Effector memory CD4-positive, alpha-beta T cell (primary cell): ENCODE data around the gene RPSA.

Experiments
- DNase-seq, 3 donors: peaks; one replicate each; pipeline ENCODE4 v3.0.0-alpha.2; 2020
- H3K27ac ChIP-seq: 2 replicates; pipeline ENCODE4 v1.7.0; 2013; ENCODE audit warnings: mild to moderate bottlenecking, low read length, moderate library complexity; ENCODE audit not compliant: insufficient read depth, poor library complexity, severe bottlenecking
- H3K27me3 ChIP-seq: replicated peaks from 2 replicates; pipeline ENCODE4 v1.7.0; 2013; ENCODE audit warnings: mild to moderate bottlenecking, low read length; ENCODE audit not compliant: insufficient read depth, control insufficient read depth, poor library complexity, severe bottlenecking
- H3K36me3 ChIP-seq: 2 replicates; pipeline ENCODE4 v1.7.0; 2013; ENCODE audit warnings: mild to moderate bottlenecking, low read length, moderate library complexity; ENCODE audit not compliant: control insufficient read depth, insufficient read depth
- H3K4me1 ChIP-seq: 2 replicates; pipeline ENCODE4 v1.7.0; 2013; ENCODE audit warnings: low read length, mild to moderate bottlenecking; ENCODE audit not compliant: control insufficient read depth, insufficient read depth, poor library complexity, severe bottlenecking
- H3K4me3 ChIP-seq: 2 replicates; pipeline ENCODE4 v1.7.0; 2013; ENCODE audit warnings: low read length, low read depth, mild to moderate bottlenecking; ENCODE audit not compliant: insufficient read depth, poor library complexity, severe bottlenecking
- H3K9me3 ChIP-seq: 2 replicates; pipeline ENCODE4 v1.7.0; 2013; ENCODE audit warnings: mild to moderate bottlenecking, low read length, moderate library complexity; ENCODE audit not compliant: control insufficient read depth

Gene RPSA

GRCh38 chr3:39388153-39388552 is 18.4 kb upstream of the RPSA start:
- H3K4me1 ChIP-seq, result peaks cover 21% of the 10 kb centered on the region

DNA sequence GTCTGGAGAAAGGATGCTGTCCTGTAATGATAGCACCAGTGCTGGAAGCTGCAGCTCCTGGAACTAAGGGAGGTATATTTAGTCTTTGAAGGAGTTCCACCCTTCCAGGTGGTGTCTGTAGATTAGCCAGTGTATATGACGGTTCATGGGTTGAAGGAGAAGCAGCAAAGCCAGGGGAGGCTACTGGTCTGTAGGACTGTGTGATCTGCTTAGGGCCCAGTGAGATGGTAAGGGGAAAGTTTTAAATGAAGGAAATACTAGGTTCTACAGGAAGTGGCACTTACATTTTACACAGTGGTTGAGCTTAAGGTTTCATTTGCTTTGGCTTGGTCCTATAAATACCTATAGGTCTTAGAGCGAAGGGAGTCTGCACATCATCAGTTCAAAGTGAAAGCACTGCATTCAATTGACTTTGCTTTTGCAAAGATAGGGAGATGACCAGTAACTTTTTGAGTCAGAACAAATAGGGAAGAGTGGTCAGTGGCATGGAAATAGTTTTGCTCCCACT is 17.7 kb upstream of the RPSA start:
- no peak overlapping the region for H3K4me3 ChIP-seq
- H3K27me3 ChIP-seq, result no peaks in the 10 kb centered on the region
- H3K9me3 ChIP-seq, result no peaks in the 10 kb centered on the region
- no peak overlapping the region for H3K27ac ChIP-seq
- H3K4me1 ChIP-seq, result peaks cover 18% of the 10 kb centered on the region
- DNase-seq, result no peak
- peaks cover 37% of the 10 kb centered on the region for H3K36me3 ChIP-seq

More at GRCh38 chr3:39388153-39388552, 18.4 kb upstream of the RPSA start:
- Histone ChIP-seq H3K27me3 (no peaks in the 10 kb centered on the region), H3K27ac (no peak overlapping the region), H3K4me3 (no peak overlapping the region), H3K36me3 (peaks cover 30% of the 10 kb centered on the region), H3K9me3 (no peaks in the 10 kb centered on the region)
- no peak for DNase-seq

- DNase-seq, result no peak
- peaks cover 51% of the 10 kb centered on the region for H3K36me3 ChIP-seq
- H3K4me3 ChIP-seq, result no peak overlapping the region
- no peaks in the 10 kb centered on the region for H3K27me3 ChIP-seq
- H3K27ac ChIP-seq, result no peak overlapping the region
- peaks cover 9% of the 10 kb centered on the region for H3K4me1 ChIP-seq
- no peaks in the 10 kb centered on the region for H3K9me3 ChIP-seq
Measured at GRCh38 chr3:39390181-39390580, 16.3 kb upstream of the RPSA start.

GRCh38 chr3:39396690-39397089 is 9.8 kb upstream of the RPSA start:
- no peaks in the 10 kb centered on the region for H3K4me1 ChIP-seq
- no peaks in the 10 kb centered on the region for H3K27me3 ChIP-seq
- peaks cover 63% of the 10 kb centered on the region for H3K36me3 ChIP-seq
- H3K9me3 ChIP-seq, result no peaks in the 10 kb centered on the region
- no peak overlapping the region for H3K27ac ChIP-seq
- DNase-seq, result no peak
- no peak overlapping the region for H3K4me3 ChIP-seq

GRCh38 chr3:39398700-39399099 is 7.8 kb upstream of the RPSA start:
- peaks cover 46% of the 10 kb centered on the region for H3K36me3 ChIP-seq
- DNase-seq, result no peak
- H3K4me1 ChIP-seq, result no peaks in the 10 kb centered on the region
- H3K4me3 ChIP-seq, result no peak overlapping the region
- H3K27me3 ChIP-seq, result no peaks in the 10 kb centered on the region
- no peaks in the 10 kb centered on the region for H3K9me3 ChIP-seq
- no peak overlapping the region for H3K27ac ChIP-seq

GRCh38 chr3:39401983-39402382 is 4.5 kb upstream of the RPSA start:
- no peak for DNase-seq

GRCh38 chr3:39404943-39405686 is 1.4 kb upstream of the RPSA start:
- Histone ChIP-seq H3K27me3 (no peaks in the 10 kb centered on the region), H3K4me3 (no peak overlapping the region), H3K36me3 (peaks cover 18% of the 10 kb centered on the region), H3K27ac (no peak overlapping the region), H3K9me3 (no peaks in the 10 kb centered on the region), H3K4me1 (peaks cover 20% of the 10 kb centered on the region)
- no peak for DNase-seq

More at GRCh38 chr3:39401983-39402382, 4.5 kb upstream of the RPSA start:
- H3K4me3 ChIP-seq, result no peak overlapping the region
- no peaks in the 10 kb centered on the region for H3K27me3 ChIP-seq
- no peaks in the 10 kb centered on the region for H3K9me3 ChIP-seq
- H3K27ac ChIP-seq, result no peak overlapping the region
- peaks cover 18% of the 10 kb centered on the region for H3K36me3 ChIP-seq
- peaks cover 2% of the 10 kb centered on the region for H3K4me1 ChIP-seq

DNA sequence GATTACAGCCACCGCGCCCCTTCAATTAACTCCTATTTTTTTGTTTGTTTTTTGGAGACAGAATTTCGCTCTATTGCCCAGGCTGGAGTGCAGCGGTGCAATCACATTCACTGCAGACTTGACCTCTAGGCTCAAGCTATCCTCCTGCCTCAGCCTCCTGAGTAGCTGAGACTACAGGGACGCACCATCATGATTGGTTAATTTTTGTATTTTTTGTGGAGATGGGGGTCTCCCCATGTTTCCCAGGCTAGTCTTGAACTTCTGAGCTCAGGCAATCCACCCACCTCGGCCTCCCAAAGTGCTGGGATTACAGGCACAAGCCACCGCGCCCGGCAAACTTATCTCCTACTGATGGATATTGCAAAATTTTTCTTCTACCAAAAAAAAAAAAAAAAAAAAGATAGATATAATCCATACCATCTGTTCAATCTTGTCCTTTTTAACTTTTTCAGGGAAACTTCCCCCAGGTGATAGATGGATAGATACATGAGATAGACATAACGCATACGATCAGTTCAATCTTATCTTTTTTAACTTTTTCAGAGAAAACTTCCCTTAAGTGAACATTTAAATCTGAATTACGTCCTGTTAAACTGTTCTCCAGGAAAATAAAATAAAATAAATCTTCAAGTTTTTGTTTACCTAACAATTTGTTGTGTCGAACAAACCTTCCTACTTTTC is 693 bp upstream of the RPSA start:
- H3K27ac ChIP-seq, result peak overlapping the region; percentile 89
- peaks cover 20% of the 10 kb centered on the region for H3K4me1 ChIP-seq
- H3K36me3 ChIP-seq, result peaks cover 25% of the 10 kb centered on the region
- no peaks in the 10 kb centered on the region for H3K9me3 ChIP-seq
- H3K27me3 ChIP-seq, result no peaks in the 10 kb centered on the region
- no peak overlapping the region for H3K4me3 ChIP-seq
- no peak for DNase-seq

DNA sequence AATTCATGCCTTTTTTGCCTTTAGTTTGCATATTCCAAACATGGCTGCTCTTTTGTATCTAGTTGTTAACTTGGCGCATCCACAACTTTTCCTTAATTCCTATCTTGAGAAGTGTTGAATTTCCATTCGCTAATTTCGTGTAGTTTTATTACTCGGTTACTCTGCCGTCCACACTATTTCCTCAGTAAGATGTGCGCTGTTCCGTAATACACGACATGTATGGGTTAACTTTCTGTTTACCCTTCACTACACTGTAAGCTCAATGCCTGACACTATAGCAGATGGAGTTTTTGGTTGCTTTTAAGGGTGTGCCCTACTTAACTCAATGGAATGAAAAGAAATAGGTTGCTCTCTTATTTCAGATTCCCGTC is 724 bp downstream of the RPSA start:
- H3K4me3 ChIP-seq, result peak overlapping the region; percentile 69
- peaks cover 38% of the 10 kb centered on the region for H3K36me3 ChIP-seq
- H3K27me3 ChIP-seq, result no peaks in the 10 kb centered on the region
- H3K9me3 ChIP-seq, result no peaks in the 10 kb centered on the region
- DNase-seq, result no peak
- H3K4me1 ChIP-seq, result peaks cover 20% of the 10 kb centered on the region
- H3K27ac ChIP-seq, result peak overlapping the region; percentile 89
